Heart left ventricle (tissue), 13 donors: Measurements from ENCODE around the gene ALX3.

Source experiments
- CTCF ChIP-seq, 12 donors: fragments of 200-600 bp; sonication (generic) in 4 of 12; IDR thresholded peaks; one replicate each; pipeline versions ENCODE4 v1.5.0 to v1.8.0; 2018 to 2022; ENCODE audit warnings: antibody characterized with exemption in 12 of 12, mild to moderate bottlenecking in 5 of 12
- POLR2A ChIP-seq, 2 donors: fragments of 450-650 bp; IDR thresholded peaks; one replicate each; pipeline ENCODE4 v1.6.1; 2017; ENCODE audit warnings: antibody characterized with exemption in 2 of 2, mild to moderate bottlenecking in 2 of 2, moderate library complexity in 2 of 2
- donor health status: ischemic (EF 13 %, LVEDD 7.1; RV severe dilation, severe dysfunction).
- donor health status: DM: no; HTN: yes; CAD: no.
- donor health status: DM: no; HTN: no; CAD: no.
- donor health status: ischemic (EF 25% LVEDD 6.9; RV normal size, moderate dysfunction).
- donor health status: ischemic (EF 25% LVEDD 5.7; RV mildly dilated, moderate dysfunction).
- donor health status: ischemic (EF 35%, LVEDD 5.7; RV mildly dilated, moderate dysfunction).
- donor health status: nonischemic (EF 11% LVEDD 7.7; RV severe dilation, severe dysfunction).
- donor health status: DM: yes; HTN: yes; CAD: no.
- donor health status: PGD.
- donor health status: ischemic (EF 29% LVEDD 5.4; RV normal size, mild dysfunction).
- donor health status: nonischemic (EF 23%, LVEDD 6.1; RV moderate dilation, normal function).

GRCh38 chr1:110092991-110093390 is 22.5 kb upstream of the ALX3 start:
- no peak for TF ChIP-seq CTCF (IDR thresholded peaks at IDR 0.05)
- no peak for TF ChIP-seq POLR2A (IDR thresholded peaks at IDR 0.05)
